HCT116 (cell line): ENCODE results near the gene NR1D2.

ENCODE experiments used
- CBX3 ChIP-seq: IDR thresholded peaks from 2 replicates; pipeline ENCODE4 v1.6.1; 2012; ENCODE audit warnings: low read depth
- CEBPB ChIP-seq: IDR thresholded peaks from 2 replicates; pipeline ENCODE4 v1.6.1; 2012; ENCODE audit warnings: low read depth
- ELF1 ChIP-seq: IDR thresholded peaks from 2 replicates; pipeline ENCODE4 v1.6.1; 2012; ENCODE audit warnings: low read depth, borderline replicate concordance
- EZH2 ChIP-seq: fragments of 200-600 bp; sonication (generic); IDR thresholded peaks from 2 replicates; pipeline ENCODE4 v1.6.1; 2017; ENCODE audit warnings: antibody characterized with exemption, mixed run types
- FOSL1 ChIP-seq: IDR thresholded peaks from 2 replicates; pipeline ENCODE4 v1.6.1; 2012; ENCODE audit warnings: low read depth
- JUND ChIP-seq: IDR thresholded peaks from 2 replicates; pipeline ENCODE4 v1.6.1; 2012
- POLR2A ChIP-seq: IDR thresholded peaks from 2 replicates; pipeline ENCODE4 v1.7.0; 2011; ENCODE audit warnings: borderline replicate concordance; ENCODE audit not compliant: insufficient read depth, insufficient read length; ENCODE audit errors: extremely low read depth
- POLR2AphosphoS5 ChIP-seq: IDR thresholded peaks from 2 replicates; pipeline ENCODE4 v1.6.1; 2011; ENCODE audit warnings: mild to moderate bottlenecking, low read depth, low read length, moderate library complexity
- REST ChIP-seq: IDR thresholded peaks from 2 replicates; pipeline ENCODE4 v1.6.1; 2012; ENCODE audit warnings: low read depth
- SIN3A ChIP-seq: IDR thresholded peaks from 2 replicates; pipeline ENCODE4 v1.6.1; 2012; ENCODE audit warnings: low read depth
- YY1 ChIP-seq: IDR thresholded peaks from 2 replicates; pipeline ENCODE4 v1.6.1; 2011; ENCODE audit warnings: low read length, low read depth, moderate library complexity, mild to moderate bottlenecking; ENCODE audit not compliant: insufficient replicate concordance; ENCODE audit errors: extremely low read depth
- ZNF274 ChIP-seq: fragments of 200-500 bp; sonication (Bioruptor generic); IDR thresholded peaks from 2 replicates; pipeline ENCODE4 v1.6.1; 2014; ENCODE audit warnings: mild to moderate bottlenecking, low read depth, low read length, inconsistent platforms
- TF ChIP-seq, protein P1 (sequence below), 3 experiments: fragments of 200-600 bp in 1 of 3; sonication (generic) in 1 of 3; IDR thresholded peaks in 2 of 3; conservative IDR thresholded peaks in 1 of 3; 2 replicates each; pipeline ENCODE4 v1.5.1; 2012 to 2017; ENCODE audit warnings: low read depth in 2 of 3, low read length in 2 of 3, antibody characterized with exemption in 1 of 3, borderline replicate concordance in 1 of 3, control low read depth in 1 of 3, mild to moderate bottlenecking in 1 of 3, mixed read lengths in 1 of 3, mixed run types in 1 of 3, moderate library complexity in 1 of 3; ENCODE audit not compliant: insufficient read depth in 1 of 3

DNA sequence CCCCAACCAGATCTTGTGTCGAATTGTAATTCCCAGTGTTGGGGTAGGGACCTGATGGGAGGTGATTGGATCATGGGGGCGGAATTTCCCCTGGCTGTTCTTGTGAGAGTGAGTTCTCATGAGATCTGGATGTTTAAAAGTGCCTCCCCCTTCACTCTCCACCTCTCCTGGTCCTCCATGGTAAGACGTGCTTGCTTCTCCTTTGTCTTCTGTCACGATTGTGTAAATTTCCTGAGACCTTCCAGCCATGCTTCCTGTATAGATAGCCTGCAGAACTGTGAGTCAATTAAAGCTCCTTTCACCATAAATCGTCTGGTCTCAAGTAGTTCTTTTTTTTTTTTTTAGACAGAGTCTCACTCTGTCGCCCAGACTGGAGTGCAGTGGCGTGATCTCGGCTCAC, 42.3 kb downstream of the NR1D2 start:
- TF ChIP-seq, protein P1, sequence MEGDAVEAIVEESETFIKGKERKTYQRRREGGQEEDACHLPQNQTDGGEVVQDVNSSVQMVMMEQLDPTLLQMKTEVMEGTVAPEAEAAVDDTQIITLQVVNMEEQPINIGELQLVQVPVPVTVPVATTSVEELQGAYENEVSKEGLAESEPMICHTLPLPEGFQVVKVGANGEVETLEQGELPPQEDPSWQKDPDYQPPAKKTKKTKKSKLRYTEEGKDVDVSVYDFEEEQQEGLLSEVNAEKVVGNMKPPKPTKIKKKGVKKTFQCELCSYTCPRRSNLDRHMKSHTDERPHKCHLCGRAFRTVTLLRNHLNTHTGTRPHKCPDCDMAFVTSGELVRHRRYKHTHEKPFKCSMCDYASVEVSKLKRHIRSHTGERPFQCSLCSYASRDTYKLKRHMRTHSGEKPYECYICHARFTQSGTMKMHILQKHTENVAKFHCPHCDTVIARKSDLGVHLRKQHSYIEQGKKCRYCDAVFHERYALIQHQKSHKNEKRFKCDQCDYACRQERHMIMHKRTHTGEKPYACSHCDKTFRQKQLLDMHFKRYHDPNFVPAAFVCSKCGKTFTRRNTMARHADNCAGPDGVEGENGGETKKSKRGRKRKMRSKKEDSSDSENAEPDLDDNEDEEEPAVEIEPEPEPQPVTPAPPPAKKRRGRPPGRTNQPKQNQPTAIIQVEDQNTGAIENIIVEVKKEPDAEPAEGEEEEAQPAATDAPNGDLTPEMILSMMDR (IDR thresholded peaks at IDR 0.05 in 2 of 3, conservative IDR thresholded peaks at IDR 0.05 in 1 of 3; ENCODE audit: borderline replicate concordance in 1 of 3, insufficient read depth in 1 of 3, low read depth in 2 of 3, low read length in 2 of 3): no peak
- TF ChIP-seq YY1: no peak
- no peak for TF ChIP-seq CEBPB
- no peak for TF ChIP-seq FOSL1
- TF ChIP-seq REST: no peak
- no peak for TF ChIP-seq ELF1
- TF ChIP-seq POLR2A: no peak
- no peak for TF ChIP-seq SIN3A
- no peak for TF ChIP-seq CBX3
- no peak for TF ChIP-seq EZH2
- no peak for TF ChIP-seq POLR2AphosphoS5
- TF ChIP-seq JUND: no peak
- TF ChIP-seq ZNF274: no peak
